HuH-7.5 (cell line): Measurements from ENCODE around the gene ARHGAP24.
A peak's percentile ranks its signal among the peaks of the same experiment; 100 is the strongest.

Experiments used
- DNase-seq: peaks from one replicate; pipeline ENCODE4 v3.0.0; 2011; ENCODE audit warnings: low spot score

The ARHGAP24 gene

DNA sequence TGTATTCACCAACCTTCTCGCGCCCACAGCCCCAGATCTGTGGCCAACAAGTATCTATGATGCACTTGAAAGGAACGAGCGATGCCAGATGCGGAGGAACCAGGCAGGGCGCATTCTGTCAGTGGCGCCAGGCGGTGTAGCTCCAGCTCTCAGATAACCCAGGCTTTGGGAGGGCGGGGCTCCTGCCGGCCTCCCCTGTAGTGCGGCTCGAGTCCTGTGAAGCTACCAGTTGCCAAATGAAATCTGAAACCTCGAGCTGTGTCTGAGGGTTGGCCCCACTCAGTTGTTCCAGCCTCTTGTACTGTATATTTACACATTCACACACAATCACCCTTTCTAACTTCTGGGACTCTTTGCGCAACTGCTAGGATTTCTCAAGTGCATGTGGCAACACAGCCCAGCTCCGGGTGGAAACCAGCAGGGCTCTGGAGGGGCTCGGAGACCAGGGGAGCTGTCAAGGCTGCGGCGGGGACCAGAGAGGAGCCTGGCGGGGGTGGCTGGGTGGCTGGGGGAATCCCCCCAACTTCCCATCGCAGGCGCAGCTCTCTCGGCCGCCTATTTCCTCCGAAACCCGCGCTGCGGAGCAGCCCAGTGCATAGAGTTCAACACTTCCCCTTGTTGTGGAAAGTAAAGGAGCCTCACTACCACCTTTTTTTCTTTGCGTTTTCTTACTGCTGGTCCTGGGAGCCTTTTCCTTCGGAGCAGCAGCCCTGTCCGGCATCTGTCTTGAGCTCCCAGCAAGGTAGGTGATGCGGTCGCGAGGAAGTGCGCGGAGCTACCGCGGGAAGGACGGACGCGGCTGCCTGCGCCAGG is at the start of gene ARHGAP24:
ARHGAP24 (plus strand) TSS at position 333 of the 813 bp plus-strand sequence.
- peak; percentile 67 for DNase-seq

DNA sequence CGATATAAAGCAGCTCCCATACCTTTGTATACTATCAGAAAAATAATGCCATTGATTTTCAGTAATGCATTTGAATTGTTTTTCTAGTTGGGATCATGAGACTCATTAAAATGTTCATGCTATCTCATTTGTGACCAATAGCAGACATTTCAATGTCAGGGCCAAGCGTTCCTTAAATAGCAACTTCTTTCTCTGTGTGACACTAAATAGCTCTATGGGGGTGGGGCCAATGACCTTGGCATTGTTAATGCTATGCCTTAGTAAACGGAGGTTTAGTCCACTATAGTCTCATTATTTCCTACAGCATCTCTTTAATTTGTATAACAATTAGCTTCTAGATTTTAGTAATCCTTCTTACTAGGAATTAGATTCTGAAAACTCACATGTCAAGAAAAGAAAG is 48.6 kb upstream of the ARHGAP24 start:
- DNase-seq, result no peak

DNA sequence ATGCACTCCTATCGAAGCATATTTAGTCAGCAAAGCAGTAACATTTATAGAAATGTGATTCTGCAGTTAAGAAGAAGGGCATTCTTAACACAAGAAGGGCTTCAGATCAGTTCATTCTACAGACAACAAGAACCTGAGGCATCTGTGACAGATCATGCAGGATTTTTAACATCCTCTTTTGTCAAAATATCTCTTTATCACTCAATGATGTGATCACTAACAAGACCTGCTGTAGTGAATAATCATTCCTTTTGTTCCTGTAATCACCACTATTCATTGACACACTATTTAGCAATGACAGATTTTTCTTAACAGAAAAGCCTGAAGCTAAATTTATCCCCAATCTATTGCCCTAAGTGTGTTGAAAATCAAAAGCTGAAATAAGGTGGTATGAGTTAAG is 47.8 kb upstream of the ARHGAP24 start:
- DNase-seq, result no peak

DNA sequence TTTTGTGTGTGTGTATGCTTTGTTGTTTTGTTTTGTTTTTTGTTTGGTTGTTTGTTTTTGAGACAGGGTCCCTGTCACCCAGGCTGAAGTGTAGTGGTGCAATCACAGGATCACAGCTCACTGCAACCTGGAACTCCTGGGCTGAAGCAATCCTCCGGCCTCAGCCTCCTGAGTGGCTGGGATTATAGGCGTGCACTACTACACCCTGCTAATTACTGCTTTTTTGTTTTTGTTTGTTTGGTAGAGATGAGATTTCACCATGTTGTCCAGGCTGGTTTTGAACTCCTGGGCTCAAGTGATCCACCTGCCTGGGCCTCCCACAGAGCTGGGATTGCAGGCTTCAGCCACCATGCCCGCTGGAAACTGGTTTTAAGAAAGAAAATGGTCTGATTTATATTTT is 44.7 kb upstream of the ARHGAP24 start:
- no peak for DNase-seq

DNA sequence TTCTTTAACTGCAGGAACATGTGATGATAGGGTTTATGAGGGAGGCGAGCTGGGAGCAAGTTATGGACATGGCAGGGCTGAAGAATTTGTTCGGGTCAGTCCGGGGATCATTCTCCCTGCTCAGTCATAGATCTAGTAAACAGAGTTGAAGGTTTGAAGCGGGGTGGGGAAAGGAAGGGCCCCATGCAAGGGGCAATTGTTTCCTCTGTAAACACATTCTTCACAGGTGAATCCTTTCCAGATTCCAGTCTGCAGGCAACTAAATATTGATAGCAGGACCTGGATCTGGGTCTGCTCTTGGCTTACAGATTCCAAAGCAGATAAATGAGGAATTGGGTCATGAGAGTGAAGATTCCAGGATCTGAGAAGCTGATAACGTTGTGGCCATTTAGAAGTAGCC is 44.3 kb upstream of the ARHGAP24 start:
- no peak for DNase-seq

DNA sequence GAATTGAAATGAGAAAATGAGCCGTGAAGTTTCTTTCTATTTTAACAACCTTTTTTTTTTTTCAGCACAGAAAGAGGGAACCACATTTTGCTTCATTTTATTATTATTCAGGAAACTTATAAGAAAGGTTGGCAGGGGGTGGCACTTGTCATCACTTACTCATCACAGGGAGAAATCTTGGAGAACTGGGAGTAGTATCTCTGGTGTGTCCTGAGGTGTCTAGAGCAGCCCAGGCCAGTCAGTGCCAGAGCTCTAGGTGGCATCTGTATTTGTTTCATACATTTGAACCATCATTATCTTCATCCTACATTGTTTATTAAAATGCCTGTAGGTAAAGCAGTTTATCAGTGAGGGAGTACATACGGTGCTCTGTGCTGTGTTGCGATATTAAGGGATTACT is 43.8 kb upstream of the ARHGAP24 start:
- no peak for DNase-seq

DNA sequence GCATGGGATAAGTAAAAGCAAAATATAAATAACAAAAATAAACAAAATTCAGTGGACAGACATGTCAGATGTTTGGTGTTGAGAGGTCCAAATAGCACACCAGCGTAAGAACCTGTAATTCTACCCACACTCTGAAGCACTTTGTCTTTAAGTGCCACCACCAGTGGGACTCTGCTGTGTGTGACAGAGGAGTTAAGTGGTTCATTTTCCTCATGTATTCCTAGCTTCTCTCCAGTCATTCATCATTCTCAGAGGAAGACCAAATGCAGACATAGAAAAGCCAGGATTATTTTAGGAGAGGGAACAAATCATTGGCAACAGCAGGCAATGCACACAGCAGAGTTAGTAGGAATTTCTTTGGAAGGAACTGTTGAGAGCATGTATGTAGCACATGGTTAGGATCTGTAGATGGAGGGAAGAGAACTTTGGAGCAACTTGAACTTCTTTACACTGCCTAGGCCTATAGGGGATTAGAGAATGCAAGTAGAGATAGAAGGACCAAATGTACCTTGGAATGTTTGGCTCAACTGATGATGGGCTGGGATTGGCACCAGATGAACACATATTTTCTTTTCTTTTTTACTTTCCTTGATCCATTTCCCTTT is 43.0 kb upstream of the ARHGAP24 start:
- no peak for DNase-seq

DNA sequence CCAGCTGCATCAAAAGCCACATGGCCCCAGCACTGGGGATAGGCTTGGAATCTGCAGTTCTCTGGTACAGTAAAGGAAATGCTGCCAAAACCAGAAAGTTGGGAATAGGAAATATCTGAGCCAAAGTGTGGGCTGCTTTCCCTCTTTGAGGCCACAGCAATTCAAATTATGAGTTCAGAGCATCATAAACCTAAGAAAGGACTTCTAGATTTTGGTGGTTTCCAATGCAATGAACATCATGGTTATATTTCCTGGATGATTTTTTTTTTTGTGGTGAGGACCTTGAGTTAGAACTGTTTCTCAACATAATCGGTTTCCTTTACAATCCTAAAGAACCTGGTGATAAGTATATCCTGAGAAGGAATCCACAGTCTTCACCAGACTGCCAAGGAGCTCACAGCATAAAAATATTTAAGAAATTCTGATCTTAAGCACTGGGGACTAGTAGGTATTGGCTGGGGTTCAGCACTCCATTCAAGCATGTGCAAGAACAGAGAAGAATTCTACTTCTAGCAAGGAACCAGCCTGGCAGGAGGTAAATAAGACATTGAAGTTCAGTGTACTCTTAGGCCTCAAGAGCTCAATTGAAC is 29.8 kb upstream of the ARHGAP24 start:
- DNase-seq, result no peak

DNA sequence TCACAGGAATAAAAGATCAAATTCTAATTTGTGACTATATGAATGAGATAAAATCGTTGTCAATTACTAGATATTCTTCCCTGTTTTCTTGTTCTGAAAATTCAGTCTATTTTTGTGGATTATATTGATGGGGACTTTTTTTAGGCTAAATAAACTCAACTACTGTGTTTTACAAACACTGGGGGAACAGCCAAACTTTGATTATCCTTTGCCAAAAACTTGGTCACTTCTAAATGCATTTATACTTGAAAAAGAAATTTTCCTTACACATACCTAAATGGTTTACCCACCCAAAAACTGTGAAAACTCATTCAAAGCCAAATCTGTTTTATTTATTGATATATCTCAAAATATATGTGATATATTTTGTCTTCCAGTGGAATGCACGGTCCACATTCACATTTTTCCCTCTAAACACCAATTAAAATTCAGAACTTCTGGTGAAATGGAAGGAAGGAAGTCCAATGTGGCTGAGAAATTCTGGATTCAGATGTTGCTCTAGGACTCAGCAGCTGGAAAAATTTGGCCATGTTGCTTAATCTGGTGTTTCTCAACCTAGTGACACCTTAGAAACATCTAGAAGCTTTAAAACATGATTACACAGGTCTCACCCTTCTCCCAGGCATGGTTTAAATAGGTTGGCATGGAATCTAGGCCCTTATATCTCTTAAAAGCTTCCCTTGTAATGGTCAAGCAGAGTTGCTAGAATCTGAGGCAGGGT is 28.6 kb upstream of the ARHGAP24 start:
- DNase-seq, result no peak

DNA sequence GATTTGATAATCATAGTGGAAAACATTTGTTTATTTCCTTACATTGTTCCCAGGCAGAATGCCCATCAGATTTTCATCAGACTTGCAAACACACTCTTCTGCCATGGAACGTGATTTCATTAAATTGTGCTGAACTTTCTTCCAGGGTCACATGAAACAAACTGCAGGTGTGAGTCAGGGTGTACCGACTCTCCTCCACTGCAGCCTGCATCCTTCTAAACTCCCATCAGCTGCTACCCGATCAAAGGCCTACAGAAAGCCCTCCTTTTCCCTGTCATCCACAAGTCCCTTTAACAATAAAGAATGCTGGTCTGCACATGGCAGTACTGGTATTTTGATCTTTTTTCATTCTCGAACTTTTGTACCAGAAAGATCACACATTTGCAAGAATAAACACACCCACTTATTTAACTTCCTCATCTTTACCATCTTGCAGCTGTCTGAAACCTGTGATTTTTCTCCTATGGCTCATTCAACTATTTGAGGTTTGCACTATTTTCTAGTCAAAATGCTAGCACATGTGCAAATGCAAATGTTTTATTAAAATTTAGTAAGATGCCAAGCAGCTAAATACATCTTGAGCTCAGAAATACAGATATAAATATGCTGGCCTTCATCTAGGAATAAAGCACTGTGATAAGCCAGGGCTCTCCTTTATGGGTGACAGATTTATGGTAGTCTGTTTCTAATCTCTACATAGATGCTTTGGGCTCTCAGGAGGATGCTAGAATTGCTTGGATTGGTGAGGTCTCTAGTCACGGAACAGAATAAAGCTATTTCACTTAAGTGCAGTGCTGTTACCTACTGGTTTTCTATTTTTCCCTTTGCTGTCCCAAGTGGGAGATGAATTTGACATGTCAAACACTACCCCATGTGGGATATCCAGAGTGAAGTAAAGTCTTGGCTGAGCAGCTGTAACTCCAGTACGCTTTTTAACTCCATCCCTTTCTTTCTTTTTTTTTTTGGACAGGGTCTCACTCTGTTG is 25.8 kb upstream of the ARHGAP24 start:
- DNase-seq, result no peak

DNA sequence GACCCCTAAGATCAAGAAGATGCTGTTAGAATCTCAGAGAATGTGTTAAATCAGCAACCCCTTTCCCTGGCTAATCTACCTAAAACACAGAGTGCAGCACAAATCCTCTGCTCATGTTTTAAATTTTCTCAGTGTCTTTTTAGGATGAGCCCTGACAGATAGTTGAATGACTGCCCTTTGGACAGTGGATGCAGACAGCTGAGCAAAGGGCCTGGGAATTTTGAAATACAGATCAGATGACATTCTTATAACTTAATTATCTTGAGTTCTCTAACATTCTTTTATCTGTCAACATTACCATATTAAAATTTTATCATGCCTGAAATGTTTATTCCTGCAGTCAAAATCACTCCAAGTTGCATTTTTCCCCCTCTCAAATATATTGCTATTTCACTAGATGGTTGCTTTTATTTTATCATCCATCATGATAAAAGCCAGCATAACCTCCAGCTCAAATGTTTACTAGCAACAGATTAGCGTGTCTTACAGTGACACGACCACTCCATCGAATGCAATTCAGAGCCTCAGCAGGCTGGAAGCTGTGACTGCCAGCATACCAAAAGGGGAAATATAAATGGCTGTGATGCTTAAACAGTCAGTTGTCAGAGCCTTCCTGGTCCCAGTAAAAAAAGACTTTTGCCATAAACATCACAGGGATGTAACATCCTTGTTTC is 22.8 kb upstream of the ARHGAP24 start:
- no peak for DNase-seq

DNA sequence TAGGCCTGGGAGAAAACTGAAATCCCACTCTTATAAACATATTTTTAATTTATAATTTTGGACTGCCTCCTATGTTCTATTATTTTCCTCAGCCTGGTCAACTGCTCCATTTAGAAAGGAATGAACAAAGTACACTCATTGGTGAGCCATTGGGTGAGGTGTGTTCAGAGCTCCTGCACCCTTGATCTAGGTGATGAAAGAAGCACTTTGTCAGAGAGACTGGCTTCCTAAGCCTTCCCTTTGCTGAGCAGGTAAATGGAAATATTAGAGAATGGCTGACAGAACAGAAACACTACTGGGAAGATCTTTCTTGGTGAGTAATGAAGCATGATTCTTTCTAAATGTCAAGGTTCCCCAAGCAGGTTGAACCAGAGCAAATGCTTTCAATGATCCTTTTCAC is 19.0 kb upstream of the ARHGAP24 start:
- no peak for DNase-seq

DNA sequence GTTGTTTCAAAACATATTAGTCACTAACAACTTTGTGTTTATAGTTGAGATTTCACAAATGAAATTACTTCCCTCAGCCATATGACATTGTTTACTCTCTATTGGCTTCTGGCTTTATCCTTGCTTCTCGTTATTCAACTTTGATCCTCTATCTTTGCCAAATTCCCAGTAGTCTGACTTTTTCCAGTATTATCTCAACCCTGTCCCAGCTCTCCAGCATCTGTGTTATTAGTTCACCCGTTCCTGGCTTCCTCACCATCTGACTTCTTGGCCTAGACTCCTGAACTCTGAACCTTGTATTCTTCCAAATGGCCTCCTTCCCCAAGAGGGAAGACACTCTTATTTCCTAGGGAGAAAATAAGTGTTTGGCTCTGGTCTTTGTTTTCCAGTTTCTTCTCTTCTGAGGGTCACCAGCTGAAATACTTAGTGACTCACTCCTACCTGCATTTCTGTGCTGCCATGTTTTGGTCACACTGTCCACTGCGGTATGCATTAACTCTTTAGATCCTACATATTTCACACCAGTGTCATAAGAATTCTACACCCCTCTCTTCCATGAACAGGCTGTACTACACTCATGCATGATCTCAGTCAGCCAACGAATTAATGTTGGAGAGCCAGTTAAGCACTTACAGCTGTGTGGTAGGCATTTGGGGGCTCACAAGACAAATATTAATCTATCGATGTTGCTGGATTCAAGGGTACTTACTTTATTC is 17.0 kb upstream of the ARHGAP24 start:
- DNase-seq, result no peak

DNA sequence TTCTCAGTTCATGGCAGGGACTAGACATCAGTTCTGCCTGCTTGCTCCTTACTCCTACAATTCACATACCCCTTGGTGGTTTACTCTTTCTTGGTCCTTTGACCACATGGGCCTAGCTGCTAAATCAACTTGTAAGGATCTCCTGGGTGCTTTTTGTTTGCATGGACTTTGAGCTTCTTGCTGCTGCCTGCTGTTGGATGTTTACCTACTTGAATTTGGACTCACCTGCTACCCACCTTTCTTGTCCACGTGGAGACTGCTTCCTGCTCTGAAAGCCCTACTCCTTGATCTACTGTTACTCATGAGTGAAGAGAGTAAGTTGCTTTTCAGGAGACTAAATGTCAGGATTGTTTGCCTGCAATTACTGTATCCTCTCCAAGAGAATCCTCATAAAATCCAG is 15.2 kb upstream of the ARHGAP24 start:
- DNase-seq, result no peak

DNA sequence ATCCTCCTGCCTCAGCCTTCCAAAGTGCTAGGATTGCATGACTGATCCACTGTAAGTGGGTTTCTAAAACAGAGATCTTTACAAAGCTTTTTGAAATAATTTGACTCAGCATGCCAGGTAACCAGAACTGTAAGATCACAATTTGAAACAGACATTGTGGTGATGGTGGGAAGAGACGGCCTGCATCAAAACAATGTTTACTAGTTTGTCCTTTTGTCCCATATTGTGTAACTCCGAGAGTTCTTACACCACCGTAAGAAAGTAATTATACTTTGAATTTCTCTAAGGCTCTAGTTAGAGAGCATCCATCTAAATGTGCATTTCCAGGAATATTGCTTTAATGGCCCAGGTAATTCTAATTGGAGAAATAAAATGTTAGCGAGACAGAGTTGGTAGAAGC is 594 bp upstream of the ARHGAP24 start:
- DNase-seq, result no peak

DNA sequence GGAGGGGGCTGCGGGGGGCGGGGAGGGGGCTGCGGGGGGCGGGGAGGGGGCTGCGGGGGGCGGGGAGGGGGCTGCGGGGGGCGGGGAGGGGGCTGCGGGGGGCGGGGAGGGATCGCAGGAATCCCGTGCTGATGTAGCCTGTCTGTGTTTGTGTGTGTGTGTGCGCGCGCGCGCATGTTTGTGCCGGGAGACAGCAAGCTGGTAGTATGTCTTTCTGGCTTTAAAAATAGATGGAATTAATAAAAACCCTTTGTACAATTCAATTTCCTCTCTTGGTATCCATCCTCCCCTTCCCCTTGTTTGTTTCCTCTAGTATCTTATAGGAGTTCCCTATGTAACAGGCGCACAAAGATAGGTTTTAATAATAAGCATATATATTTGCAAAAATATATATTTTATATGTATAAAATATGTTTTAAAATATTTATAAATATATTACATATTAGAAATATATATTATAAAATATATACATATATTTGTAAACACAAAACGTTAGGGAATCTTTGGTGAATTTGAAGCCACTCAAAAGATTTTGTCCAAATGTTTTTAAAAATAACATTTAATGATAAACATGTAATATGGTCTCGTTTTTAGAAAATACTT is 782 bp downstream of the ARHGAP24 start:
- no peak for DNase-seq

DNA sequence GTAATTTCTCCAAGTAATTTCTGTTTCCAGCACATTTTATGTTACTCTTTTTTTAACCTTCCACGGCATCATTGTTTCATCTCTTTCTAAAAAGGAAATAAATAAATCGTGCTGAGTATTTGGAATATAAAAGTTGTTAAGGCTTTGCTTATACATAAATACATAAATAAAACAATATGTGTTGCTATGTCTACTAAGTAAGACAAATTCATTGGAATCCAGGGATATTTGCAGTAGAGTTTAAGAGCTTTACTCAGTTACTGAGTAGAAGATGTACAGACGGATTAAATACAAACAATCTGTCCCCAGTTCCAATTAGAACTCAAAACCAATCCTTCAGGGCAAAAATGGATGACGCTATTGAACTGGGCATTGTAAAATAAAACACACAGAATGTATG is 1.4 kb downstream of the ARHGAP24 start:
- DNase-seq, result no peak

DNA sequence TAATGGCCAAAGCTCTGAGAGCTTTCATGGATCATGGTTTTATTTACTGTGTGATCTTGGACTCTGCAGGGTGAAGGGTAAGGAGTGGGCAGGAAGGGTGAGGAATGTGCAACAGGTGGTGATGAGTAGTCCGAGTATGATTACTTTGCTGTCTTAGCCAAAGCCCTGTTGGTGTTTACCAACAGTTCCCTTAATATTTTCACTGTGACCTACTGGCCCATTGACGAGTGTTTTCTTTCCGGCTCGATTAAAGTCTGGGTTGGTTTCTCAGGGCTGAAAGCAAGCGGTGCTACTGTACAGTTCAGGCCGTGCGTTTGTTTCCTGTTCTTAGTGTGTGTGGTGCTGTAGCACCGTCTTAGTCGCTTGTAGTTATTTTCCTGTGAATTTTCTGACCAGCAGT is 2.6 kb downstream of the ARHGAP24 start:
- DNase-seq, result no peak

DNA sequence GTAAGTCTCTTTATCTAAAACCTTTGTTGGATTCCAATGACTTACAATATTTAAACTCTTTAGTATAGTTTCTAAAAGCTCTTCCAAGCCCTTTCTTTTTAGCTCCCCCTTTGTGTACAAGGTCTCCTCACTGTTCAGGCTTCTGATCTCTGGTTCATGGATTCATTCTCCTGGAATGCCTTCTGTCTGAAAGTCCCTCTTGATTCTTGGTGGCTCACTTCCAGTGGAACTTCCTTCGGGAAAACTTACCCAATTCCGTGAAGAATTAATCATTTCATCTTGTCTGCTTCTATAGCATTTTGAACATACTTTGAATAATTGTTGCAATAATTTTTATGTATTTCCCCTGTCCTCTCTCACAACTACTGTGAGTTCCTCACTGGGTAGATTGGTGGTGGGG is 3.6 kb downstream of the ARHGAP24 start:
- DNase-seq, result no peak
